Urinary bladder (tissue), 4 donors: ENCODE data around the gene PGC. TPM values are rescaled to one million over a fixed set of nuclear protein-coding genes. Genes with fewer than 3 reads are reported as not detected.

Experiments
- DNase-seq: peaks from one replicate; pipeline ENCODE4 v3.0.0-alpha.2; 2015; ENCODE audit errors: extremely low spot score
- H3K27ac ChIP-seq: one replicate; pipeline ENCODE4 v1.5.1; 2013; ENCODE audit warnings: low read depth, mild to moderate bottlenecking, moderate library complexity
- H3K36me3 ChIP-seq: one replicate; pipeline ENCODE4 v1.6.1; 2013; ENCODE audit warnings: mild to moderate bottlenecking, moderate library complexity; ENCODE audit not compliant: insufficient read depth
- H3K4me1 ChIP-seq: one replicate; pipeline ENCODE4 v1.6.1; 2013; ENCODE audit warnings: mild to moderate bottlenecking, moderate library complexity; ENCODE audit not compliant: insufficient read depth
- H3K4me3 ChIP-seq: one replicate; pipeline ENCODE4 v1.5.1; 2013; ENCODE audit warnings: low read depth, low read length
- WGBS: extraction: QIAGEN DNeasy Blood & Tissue Kit; methylation state at CpG from one replicate; pipeline ENCODE4 v1.1.7; 2013; 5-methylcytosine and 5-hydroxymethylcytosine counted together
- polyA plus RNA-seq: library from polyadenylated mRNA; stranded (reverse); fragments of 200-250 nt; gene quantifications from one replicate; pipeline ENCODE4 v1.2.3, GENCODE V29; 2013
- total RNA-seq: library from RNA; depleted of rRNA; stranded (reverse); fragments of >200 nt; gene quantifications from one replicate; pipeline ENCODE4 v1.2.3, GENCODE V29; 2014
- donor health status: healthy with polysubstance abuse.
- donor health status: healthy.

PGC gene
- total and polyA plus RNA-seq, 2 donors, result not detected

- Histone ChIP-seq H3K27ac (no peak overlapping the region), H3K4me3 (no peak overlapping the region), H3K4me1 (no peaks in the 10 kb centered on the region), H3K36me3 (no peaks in the 10 kb centered on the region)
- no peak for DNase-seq
- WGBS, result 90% methylated on average over 14 of the region's 14 CpGs
Observed at GRCh38 chr6:41714556-41715273, 32.5 kb downstream of the PGC start.

- H3K36me3 ChIP-seq, result no peaks in the 10 kb centered on the region
- no peak for DNase-seq
- H3K4me3 ChIP-seq, result no peak overlapping the region
- 72% methylated on average over 14 of the region's 14 CpGs for WGBS
- H3K4me1 ChIP-seq, result no peaks in the 10 kb centered on the region
- H3K27ac ChIP-seq, result no peak overlapping the region
Observed at GRCh38 chr6:41713650-41714291, 33.4 kb downstream of the PGC start.

DNA sequence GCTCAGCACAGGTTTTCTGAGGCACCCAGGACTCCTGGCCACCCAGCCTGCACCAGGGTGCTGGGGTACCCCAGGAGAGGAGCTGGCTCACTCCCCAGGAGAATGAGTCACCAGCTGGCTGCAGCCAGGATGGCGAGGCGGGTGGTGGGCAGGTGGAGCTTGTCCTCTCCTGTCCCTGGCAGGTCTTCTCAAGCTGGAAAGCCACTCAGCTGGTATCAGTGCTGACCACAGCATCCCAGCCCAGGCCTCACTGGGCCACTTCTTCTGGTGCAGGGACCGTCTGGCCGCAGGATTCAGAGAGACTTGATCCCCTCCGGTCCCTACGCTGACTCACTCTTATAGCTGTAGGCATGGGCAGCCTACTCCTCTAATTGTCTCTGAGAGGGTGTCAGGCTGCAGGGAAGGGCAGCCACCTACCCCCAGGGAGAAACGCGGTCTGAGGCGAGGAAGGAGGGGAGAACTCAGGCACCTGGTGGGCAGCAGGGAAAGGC is 34.0 kb downstream of the PGC start:
- no peak overlapping the region for H3K4me3 ChIP-seq
- H3K27ac ChIP-seq, result no peak overlapping the region
- no peaks in the 10 kb centered on the region for H3K4me1 ChIP-seq
- DNase-seq, result no peak
- WGBS, result 57% methylated on average over 9 of the region's 9 CpGs
- no peaks in the 10 kb centered on the region for H3K36me3 ChIP-seq

DNA sequence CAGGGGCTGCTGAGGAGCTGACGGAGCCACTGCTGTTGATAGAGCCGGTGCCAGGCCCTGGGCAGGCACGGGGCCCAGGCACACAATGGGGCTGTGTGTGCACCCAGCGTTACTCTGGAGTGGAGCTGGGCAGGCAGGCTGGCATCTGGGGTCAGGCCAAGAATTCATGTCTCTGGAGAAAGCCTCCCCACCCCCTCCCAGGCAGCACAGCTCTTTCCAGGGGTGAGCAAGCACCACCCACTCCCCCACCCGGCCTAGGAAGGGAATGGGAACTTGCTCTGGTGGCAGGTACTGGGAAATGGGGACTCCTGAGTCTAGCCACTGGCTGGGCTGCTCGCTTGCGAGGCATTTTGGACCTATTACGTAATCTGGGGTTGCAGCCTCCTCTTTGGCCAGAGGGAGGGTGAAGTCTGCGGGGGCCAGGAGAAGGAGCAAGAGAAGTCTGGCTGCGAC is 34.5 kb downstream of the PGC start:
- DNase-seq, result no peak
- no peaks in the 10 kb centered on the region for H3K36me3 ChIP-seq
- no peak overlapping the region for H3K4me3 ChIP-seq
- H3K27ac ChIP-seq, result peak overlapping the region; percentile 65
- WGBS, result 66% methylated on average over 10 of the region's 10 CpGs
- H3K4me1 ChIP-seq, result no peaks in the 10 kb centered on the region

DNA sequence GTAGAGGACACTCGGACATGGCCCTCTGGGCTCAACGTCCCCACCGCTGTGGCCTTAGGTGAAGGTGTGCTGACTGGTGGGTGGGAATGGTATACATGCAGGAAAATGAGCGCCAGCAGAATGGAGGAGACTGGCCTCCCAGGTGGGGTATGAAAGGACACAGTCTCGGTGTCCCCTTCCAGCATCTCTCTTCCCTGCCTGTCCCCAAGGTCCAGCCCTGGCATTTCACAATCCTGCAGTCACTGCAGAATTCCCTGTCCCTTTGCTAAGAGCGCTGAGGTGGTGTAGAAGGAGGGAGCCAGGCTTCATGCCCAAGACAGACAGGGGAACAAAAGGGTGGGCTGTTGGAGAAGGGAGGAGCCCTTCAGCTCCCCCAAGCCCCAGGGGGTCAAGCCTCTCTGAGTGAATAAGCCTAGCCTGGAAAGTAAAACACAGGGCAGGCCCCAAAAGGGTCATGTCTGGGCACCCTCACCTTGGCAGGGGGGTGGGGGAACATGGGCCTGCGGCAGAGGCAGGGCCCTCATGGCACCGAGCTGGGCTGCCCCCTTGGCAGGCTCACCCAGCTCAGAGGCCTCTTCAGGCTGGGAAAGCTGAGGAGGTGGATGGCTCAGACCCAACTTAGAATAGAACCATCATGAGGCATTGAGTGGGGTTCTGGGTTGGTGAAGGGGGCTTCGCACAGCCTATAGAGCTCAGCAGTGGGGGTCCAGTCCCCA is 35.7 kb downstream of the PGC start:
- WGBS, result 94% methylated on average over 9 of the region's 9 CpGs
- Histone ChIP-seq H3K36me3 (no peaks in the 10 kb centered on the region), H3K27ac (no peak overlapping the region), H3K4me1 (no peaks in the 10 kb centered on the region), H3K4me3 (no peak overlapping the region)
- DNase-seq, result no peak

- no peaks in the 10 kb centered on the region for H3K36me3 ChIP-seq
- 89% methylated on average over 2 of the region's 2 CpGs for WGBS
- H3K4me1 ChIP-seq, result no peaks in the 10 kb centered on the region
- no peak overlapping the region for H3K4me3 ChIP-seq
- no peak overlapping the region for H3K27ac ChIP-seq
- DNase-seq, result no peak
Observed at GRCh38 chr6:41709375-41709774, 37.8 kb downstream of the PGC start.

- H3K4me1 ChIP-seq, result no peaks in the 10 kb centered on the region
- no peak overlapping the region for H3K4me3 ChIP-seq
- H3K36me3 ChIP-seq, result no peaks in the 10 kb centered on the region
- no peak overlapping the region for H3K27ac ChIP-seq
- 94% methylated on average over 3 of the region's 3 CpGs for WGBS
- DNase-seq, result no peak
Observed at GRCh38 chr6:41708856-41709255, 38.3 kb downstream of the PGC start.

GRCh38 chr6:41707565-41708200 is 39.5 kb downstream of the PGC start:
- Histone ChIP-seq H3K36me3 (peaks cover 2% of the 10 kb centered on the region), H3K4me1 (no peaks in the 10 kb centered on the region), H3K27ac (no peak overlapping the region), H3K4me3 (no peak overlapping the region)
- DNase-seq, result no peak
- WGBS, result 77% methylated on average over 14 of the region's 14 CpGs

DNA sequence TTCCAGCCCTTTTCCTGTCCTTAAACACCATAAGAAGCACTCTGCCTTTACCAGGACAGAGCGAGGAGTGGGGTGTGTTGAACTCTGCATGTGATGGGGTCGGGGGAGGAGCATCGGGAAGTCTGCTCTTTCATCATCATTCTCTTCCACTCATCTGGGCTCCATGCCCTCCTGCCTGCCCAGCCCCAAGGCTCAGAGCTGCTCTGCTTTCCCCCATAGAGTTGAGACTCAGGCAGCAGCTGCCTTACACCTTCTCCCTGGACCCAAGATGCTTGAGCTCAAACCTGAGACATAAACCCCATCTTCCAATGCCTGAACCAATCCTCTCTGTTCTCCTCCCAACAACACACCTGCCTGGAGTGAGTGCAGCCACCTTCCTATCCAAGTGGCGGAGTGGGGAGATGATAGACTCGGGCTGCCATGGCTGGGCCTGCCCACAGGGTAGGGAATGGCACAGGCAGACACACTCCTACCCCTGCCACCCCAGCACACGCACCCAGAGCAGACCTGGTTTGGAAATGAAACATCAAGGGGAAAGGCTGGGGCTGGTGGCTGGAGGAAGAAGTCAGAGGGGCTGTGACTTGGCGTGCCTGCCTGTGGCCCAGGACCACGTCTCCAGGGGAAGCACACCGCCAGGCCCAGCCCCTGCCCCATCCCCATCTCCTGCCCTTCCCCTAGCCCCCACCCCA is 40.2 kb downstream of the PGC start:
- Histone ChIP-seq H3K4me1 (no peaks in the 10 kb centered on the region), H3K27ac (no peak overlapping the region), H3K4me3 (no peak overlapping the region)

GRCh38 chr6:41705996-41706835 is 41.0 kb downstream of the PGC start:
- Histone ChIP-seq H3K27ac (peak overlapping the region; percentile 54), H3K36me3 (peaks cover 2% of the 10 kb centered on the region), H3K4me1 (no peaks in the 10 kb centered on the region), H3K4me3 (no peak overlapping the region)
- no peak for DNase-seq
- WGBS, result 44% methylated on average over 15 of the region's 15 CpGs

More for the DNA sequence above, 40.2 kb downstream of the PGC start:
- 82% methylated on average over 9 of the region's 9 CpGs for WGBS
- DNase-seq, result no peak
- H3K36me3 ChIP-seq, result peaks cover 2% of the 10 kb centered on the region

GRCh38 chr6:41705311-41705995 is 41.7 kb downstream of the PGC start:
- no peak for DNase-seq
- Histone ChIP-seq H3K4me3 (no peak overlapping the region), H3K27ac (peak overlapping the region; percentile 54), H3K4me1 (no peaks in the 10 kb centered on the region), H3K36me3 (peaks cover 2% of the 10 kb centered on the region)
- WGBS, result 65% methylated on average over 12 of the region's 12 CpGs
